GM21786 (cell line): ENCODE data around the gene EID1.
A peak's percentile ranks its signal among the peaks of the same experiment; 100 is the strongest.
"Not testable (repeated sequence)": the region's sequence is repeated elsewhere in the genome, so short reads cannot be mapped to it uniquely, and the experiment has no call there.

Experiments
- ATAC-seq: cut with Tn5 transposase; IDR thresholded peaks from one replicate; pipeline ENCODE4 v1.9.1; 2021; ENCODE audit not compliant: unreplicated experiment

EID1 gene

GRCh38 chr15:48877630-48878595 is at the start of gene EID1:
Gene EID1, plus strand, starts transcription at chr15:48878134. Its CDS starts 43 bp downstream, at chr15:48878177.
- ATAC-seq, result peak; percentile 93

- no peak for ATAC-seq
These were observed 49.5 kb upstream of the EID1 start for GRCh38 chr15:48828471-48828870.

GRCh38 chr15:48828906-48829305 is 49.0 kb upstream of the EID1 start:
- ATAC-seq, result no peak

GRCh38 chr15:48832648-48833047 is 45.3 kb upstream of the EID1 start:
- no peak for ATAC-seq

GRCh38 chr15:48833526-48834239 is 44.3 kb upstream of the EID1 start:
- ATAC-seq, result no peak

- no peak for ATAC-seq
These were observed 43.2 kb upstream of the EID1 start for GRCh38 chr15:48834756-48835155.

GRCh38 chr15:48842501-48842900 is 35.4 kb upstream of the EID1 start:
- ATAC-seq, result no peak

- ATAC-seq, result no peak
These were observed 32.8 kb upstream of the EID1 start for GRCh38 chr15:48845123-48845522.

GRCh38 chr15:48850648-48851047 is 27.3 kb upstream of the EID1 start:
- ATAC-seq, result no peak

- no peak for ATAC-seq
These were observed 26.0 kb upstream of the EID1 start for GRCh38 chr15:48851956-48852355.

- ATAC-seq, result not testable (repeated sequence)
These were observed 23.5 kb upstream of the EID1 start for GRCh38 chr15:48854434-48854833.

- no peak for ATAC-seq
These were observed 22.2 kb upstream of the EID1 start for GRCh38 chr15:48855501-48856440.

GRCh38 chr15:48856942-48857341 is 21.0 kb upstream of the EID1 start:
- ATAC-seq, result no peak

- ATAC-seq, result no peak
These were observed 19.5 kb upstream of the EID1 start for GRCh38 chr15:48858401-48858800.

GRCh38 chr15:48859426-48859825 is 18.5 kb upstream of the EID1 start:
- no peak for ATAC-seq

GRCh38 chr15:48861813-48862431 is 16.0 kb upstream of the EID1 start:
- peak; percentile 51 for ATAC-seq

GRCh38 chr15:48862705-48863104 is 15.2 kb upstream of the EID1 start:
- ATAC-seq, result no peak

- no peak for ATAC-seq
These were observed 12.4 kb upstream of the EID1 start for GRCh38 chr15:48865370-48866079.

- no peak for ATAC-seq
These were observed 11.8 kb upstream of the EID1 start for GRCh38 chr15:48866141-48866563.

- ATAC-seq, result no peak
These were observed 9.9 kb upstream of the EID1 start for GRCh38 chr15:48868023-48868422.
